Cortex of kidney (tissue), 1 donor: ENCODE data around the gene KAZN.

Experiments
- DNase-seq: peaks from one replicate; lab custom pipeline; 2025; lab: John Stamatoyannopoulos, UW

Gene KAZN

GRCh38 chr1:15063783-15064182 is 465.3 kb downstream of the KAZN start:
- DNase-seq: no peak

GRCh38 chr1:15064217-15064929 is 465.9 kb downstream of the KAZN start:
- DNase-seq: no peak

DNA sequence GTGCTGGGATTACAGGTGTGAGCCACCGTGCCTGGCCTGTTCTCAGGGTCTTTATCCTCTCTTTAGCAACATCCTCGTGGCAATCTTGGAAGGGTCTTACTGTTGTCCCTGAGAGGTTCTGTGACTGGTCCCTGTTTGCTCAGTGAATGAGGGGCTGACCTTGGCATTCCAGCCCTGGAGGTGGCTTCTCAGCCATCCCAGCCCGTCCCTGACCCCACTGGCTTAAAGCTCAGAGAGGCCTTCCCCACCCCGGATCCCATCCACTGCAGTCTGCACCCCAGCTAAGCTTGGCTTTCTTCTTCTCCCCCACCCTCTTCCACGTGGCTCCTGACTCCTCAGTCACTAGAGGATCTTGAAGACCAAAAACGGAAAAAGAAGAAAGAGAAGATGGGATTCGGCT is 466.8 kb downstream of the KAZN start:
- DNase-seq: no peak

GRCh38 chr1:15065736-15066135 is 467.3 kb downstream of the KAZN start:
- DNase-seq: no peak

GRCh38 chr1:15066191-15066590 is 467.7 kb downstream of the KAZN start:
- DNase-seq: no peak

- no peak for DNase-seq
Observed at GRCh38 chr1:15067148-15067547, 468.7 kb downstream of the KAZN start.

DNA sequence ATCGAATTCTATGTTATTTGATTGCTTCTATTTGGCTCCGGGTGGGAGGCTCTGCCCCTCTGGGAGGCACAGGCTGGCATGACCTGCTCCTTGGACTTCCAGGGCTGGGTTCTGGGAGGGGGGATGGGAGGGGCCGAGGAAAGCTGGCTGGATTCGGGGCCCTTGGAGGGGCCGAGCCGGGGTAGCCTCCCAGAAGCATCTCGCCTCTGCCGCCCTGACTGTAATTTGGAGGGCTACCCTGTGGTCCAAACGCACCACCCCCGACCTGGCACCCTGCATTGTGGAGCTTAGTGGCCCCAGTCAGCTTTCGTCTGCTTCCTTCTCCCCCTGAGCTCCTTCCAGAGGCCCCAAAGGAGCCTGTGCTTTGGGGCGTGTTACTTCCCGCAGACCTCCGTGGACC is 469.7 kb downstream of the KAZN start:
- no peak for DNase-seq

- no peak for DNase-seq
Observed at GRCh38 chr1:15068997-15069396, 470.5 kb downstream of the KAZN start.

GRCh38 chr1:15070145-15070748 is 471.8 kb downstream of the KAZN start:
- no peak for DNase-seq

- no peak for DNase-seq
Observed at GRCh38 chr1:15071936-15072335, 473.5 kb downstream of the KAZN start.

DNA sequence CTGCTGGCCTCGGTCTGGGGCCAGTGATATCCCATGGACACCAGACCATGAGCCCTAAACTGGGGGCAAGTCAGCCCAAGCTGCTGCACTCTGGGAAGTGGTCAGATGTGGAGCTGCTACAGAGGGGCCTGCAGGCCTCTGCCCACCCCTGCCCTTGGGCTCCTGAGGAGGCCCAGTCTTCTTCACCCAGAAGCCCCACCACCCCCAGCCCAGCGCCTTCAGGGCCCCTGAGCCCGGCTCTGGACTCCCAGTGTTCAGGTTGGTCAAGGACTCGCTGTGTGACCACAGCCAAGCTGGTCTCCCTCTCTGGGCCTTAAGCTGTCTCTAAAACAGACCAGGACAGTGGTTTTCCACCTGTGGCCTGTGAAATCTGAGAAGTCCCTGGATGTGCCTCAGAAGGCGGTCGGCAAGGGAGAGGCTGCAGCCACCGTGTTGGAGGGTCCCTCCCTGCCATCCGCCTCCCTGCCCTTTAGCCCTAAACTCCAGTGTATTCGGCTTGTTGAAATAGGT is 475.4 kb downstream of the KAZN start:
- no peak for DNase-seq

- DNase-seq: no peak
Observed at GRCh38 chr1:15075175-15075574, 476.7 kb downstream of the KAZN start.

DNA sequence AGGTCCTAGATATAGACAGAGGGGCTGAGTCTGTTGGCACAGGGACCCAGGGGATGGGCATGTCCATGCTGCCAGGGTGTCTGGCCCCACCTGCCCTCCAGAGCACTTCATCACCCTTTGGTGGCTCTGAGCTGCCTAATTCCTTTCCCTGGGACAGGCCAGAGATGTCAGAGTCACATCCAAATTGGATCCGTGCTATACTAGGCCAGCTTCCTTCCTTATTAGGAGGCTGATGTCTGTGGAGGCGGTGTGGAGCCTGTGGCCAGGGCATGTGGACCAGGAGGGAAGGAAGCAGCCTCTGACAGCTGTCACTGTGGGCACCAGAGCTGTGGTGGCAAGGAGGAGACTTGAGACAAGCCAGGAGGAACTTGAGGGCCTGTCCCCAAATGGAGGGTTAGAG is 477.3 kb downstream of the KAZN start:
- no peak for DNase-seq

DNA sequence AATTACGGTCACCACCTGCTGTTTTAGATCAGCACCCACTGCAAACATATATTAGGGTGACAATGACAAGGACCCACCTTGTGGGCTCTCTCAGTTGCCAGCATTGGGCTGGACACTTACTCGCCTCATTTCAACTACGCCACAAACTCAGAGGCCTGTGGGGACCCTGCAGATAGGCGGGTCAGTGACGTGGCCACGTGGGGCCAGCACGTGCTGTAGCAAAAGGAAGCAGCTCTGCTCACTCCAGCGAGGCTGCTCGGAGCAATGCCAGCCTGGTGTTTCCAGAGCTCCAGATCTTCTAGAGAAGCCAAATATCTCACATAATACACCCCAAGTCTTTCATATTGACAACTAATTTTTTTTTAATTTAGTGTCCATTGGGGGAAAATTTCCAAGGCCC is 478.3 kb downstream of the KAZN start:
- DNase-seq: no peak

DNA sequence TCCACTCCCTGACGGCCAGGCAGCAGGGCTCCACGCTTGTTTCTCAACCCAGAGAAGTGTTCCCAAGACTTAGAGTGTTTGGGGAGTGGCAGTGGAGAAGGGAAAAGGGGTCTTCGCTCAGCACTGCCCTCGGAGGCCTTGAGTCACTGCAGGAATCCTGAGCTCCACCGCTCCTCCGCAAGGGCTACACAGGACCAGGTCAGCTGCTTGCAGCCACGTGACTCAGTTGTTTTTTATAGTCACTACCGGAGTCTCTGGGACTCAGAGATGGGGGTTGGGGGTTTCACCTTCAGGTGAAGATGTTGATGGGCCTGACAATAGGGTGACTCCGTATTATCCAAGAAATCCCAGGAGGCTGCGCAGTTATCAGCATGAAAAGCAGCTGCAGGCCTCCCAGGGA is 478.9 kb downstream of the KAZN start:
- DNase-seq: no peak

GRCh38 chr1:15080328-15081007 is 482.0 kb downstream of the KAZN start:
- DNase-seq: no peak

DNA sequence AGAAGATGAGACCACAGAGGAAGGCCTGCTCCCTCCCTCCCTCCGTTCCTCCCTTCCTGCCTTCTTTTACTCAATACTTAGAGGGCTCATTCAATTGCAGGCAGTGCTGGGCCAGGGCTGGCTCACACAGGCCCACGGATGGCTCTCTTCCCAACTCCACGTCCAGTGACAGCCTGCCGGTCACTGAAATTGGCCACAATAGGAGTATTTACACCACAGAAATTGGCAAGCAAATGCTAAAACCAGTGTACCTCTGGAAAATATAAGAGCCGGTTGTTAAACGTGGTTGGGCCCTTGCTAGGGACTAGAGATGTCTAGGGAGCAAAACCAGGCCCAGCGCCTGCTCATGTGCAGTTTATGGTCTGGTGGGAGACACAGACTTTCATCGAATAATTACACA is 482.6 kb downstream of the KAZN start:
- no peak for DNase-seq

DNA sequence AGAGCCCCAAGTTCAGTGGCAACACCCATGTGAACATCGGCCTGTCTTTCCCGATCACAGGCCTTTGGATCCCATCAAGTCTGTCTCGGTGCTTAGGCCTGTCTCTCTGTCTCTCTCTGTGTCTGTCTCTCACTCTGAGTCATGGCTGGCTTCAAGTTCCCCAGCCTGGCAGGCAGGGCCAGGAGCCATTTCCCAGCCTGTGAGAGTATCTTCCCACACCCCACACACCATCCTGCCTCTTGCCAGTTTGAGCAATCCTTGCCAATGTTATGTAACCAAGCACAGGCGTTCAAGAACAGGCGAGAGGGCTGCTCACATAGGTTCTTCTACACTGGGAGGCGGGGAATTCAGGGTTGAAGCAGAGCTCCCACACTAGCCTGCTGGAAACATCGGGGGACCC is 485.1 kb downstream of the KAZN start:
- DNase-seq: no peak

- DNase-seq: no peak
Observed at GRCh38 chr1:15088281-15088971, 489.9 kb downstream of the KAZN start.

DNA sequence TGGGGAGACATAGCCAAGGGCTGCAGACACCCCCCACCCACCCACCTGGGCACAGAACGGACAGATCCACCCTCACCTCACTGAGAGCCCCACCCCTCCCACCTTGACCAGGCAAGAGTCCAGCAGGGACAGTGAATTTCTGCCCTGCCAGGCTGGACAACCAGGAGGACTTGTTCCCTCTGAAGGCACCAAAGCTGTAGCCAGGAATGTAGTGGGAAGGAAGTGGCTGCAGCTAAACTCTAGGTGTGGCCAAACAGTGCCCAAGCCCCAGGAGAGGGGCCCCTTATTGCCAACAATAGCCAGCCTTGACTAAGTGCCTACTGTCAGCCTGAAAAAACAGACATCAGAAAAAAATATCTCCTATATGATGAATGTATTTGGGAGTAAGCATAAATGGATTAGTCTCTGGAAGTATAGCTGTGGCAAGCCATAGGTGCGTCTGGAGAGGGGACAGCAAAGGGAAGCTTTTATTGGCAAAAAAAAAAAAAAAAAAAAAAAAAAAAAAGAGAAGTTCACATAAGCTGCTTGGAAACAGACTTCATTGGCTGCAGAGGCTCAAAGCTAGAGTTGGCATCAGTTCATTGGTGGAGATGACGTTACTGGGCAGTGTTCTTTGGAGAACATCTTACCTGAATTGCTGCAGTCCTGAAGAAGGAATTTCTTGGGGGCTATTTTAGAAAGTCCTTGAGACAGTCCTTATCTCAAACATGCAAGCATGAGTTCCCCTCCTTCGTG is 490.9 kb downstream of the KAZN start:
- DNase-seq: no peak

DNA sequence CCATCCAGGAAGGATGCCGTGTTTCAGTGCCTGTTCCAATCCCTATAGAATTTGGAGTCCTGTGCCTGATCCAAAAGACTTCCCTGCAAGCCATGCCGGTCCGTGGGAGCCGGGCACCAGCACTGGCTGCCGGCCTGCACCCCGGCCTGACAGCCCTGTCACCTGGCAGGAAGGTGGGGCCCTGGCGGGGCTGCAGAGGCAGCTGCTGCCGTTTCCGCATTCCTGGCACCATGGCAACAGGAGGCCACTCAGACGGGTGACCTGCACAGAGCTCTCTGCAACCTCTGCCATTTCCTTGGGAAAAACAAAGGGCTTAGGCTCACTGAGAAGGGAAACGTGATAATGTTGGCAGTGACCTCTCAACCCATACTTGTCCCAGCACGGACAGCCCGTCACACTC is 491.9 kb downstream of the KAZN start:
- no peak for DNase-seq

GRCh38 chr1:15094056-15094455 is 495.6 kb downstream of the KAZN start:
- no peak for DNase-seq
